GM23338 (cell line): ENCODE measurements around the gene FMN1.

ENCODE experiments used
- EZH2 ChIP-seq: fragments of 200-600 bp; sonication (generic); IDR thresholded peaks from one replicate; pipeline ENCODE4 v1.8.0; 2017; ENCODE audit warnings: antibody characterized with exemption, mild to moderate bottlenecking, low read depth; ENCODE audit not compliant: unreplicated experiment
- EZH2phosphoT487 ChIP-seq: fragments of 200-600 bp; sonication (generic); IDR thresholded peaks from one replicate; pipeline ENCODE4 v1.8.1; 2018; ENCODE audit warnings: antibody characterized with exemption; ENCODE audit not compliant: unreplicated experiment
- POLR2AphosphoS5 ChIP-seq: IDR thresholded peaks from 2 replicates; pipeline ENCODE4 v1.6.1; 2016; ENCODE audit warnings: antibody characterized with exemption, low read depth
- REST ChIP-seq: IDR thresholded peaks from one replicate; pipeline ENCODE4 v1.6.1; 2018; ENCODE audit warnings: antibody characterized with exemption; ENCODE audit not compliant: unreplicated experiment
- ZNF114 ChIP-seq: fragments of 250-450 bp; sonication (Bioruptor Pico); IDR thresholded peaks from 2 replicates; pipeline ENCODE4 v1.5.0; 2020; ENCODE audit warnings: mild to moderate bottlenecking, moderate library complexity
- TF ChIP-seq, protein P1 (sequence below), 2 experiments: fragments of 200-600 bp in 1 of 2; sonication (generic) in 1 of 2; conservative IDR thresholded peaks; 2 replicates each; pipeline versions ENCODE4 v1.5.1 to v1.6.1; 2016 to 2017; ENCODE audit warnings: antibody characterized with exemption in 2 of 2, low read depth in 2 of 2, mild to moderate bottlenecking in 2 of 2, moderate library complexity in 1 of 2

- TF ChIP-seq, protein P1, sequence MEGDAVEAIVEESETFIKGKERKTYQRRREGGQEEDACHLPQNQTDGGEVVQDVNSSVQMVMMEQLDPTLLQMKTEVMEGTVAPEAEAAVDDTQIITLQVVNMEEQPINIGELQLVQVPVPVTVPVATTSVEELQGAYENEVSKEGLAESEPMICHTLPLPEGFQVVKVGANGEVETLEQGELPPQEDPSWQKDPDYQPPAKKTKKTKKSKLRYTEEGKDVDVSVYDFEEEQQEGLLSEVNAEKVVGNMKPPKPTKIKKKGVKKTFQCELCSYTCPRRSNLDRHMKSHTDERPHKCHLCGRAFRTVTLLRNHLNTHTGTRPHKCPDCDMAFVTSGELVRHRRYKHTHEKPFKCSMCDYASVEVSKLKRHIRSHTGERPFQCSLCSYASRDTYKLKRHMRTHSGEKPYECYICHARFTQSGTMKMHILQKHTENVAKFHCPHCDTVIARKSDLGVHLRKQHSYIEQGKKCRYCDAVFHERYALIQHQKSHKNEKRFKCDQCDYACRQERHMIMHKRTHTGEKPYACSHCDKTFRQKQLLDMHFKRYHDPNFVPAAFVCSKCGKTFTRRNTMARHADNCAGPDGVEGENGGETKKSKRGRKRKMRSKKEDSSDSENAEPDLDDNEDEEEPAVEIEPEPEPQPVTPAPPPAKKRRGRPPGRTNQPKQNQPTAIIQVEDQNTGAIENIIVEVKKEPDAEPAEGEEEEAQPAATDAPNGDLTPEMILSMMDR (conservative IDR thresholded peaks at IDR 0.05; ENCODE audit: low read depth in 2 of 2): no peak
- TF ChIP-seq EZH2phosphoT487 (no peak), EZH2 (no peak), POLR2AphosphoS5 (no peak), REST (no peak), ZNF114 (CRISPR knock-in tag) (no peak)
Measured at GRCh38 chr15:32852771-32853170, 341.7 kb downstream of the FMN1 start.
